NCI-H1417 (cell line): ENCODE measurements around the gene MOBP.

Source experiments
- DNase-seq, 3 experiments: peaks; one replicate each; lab custom pipeline; 2025; lab: John Stamatoyannopoulos, UW

Gene MOBP

GRCh38 chr3:39499651-39500273 is 32.3 kb downstream of the MOBP start:
- no peak for DNase-seq

- DNase-seq = no peak
Observed at GRCh38 chr3:39501059-39501458, 33.6 kb downstream of the MOBP start.

GRCh38 chr3:39501968-39502837 is 34.7 kb downstream of the MOBP start:
- no peak for DNase-seq

GRCh38 chr3:39502838-39503145 is 35.3 kb downstream of the MOBP start:
- no peak for DNase-seq

GRCh38 chr3:39505866-39506742 is 38.6 kb downstream of the MOBP start:
- DNase-seq = no peak

GRCh38 chr3:39506863-39507262 is 39.4 kb downstream of the MOBP start:
- DNase-seq = no peak

- no peak for DNase-seq
Observed at GRCh38 chr3:39513791-39514369, 46.4 kb downstream of the MOBP start.

GRCh38 chr3:39515681-39516441 is 48.4 kb downstream of the MOBP start:
- DNase-seq = peak in 1 of 3 experiments; percentile 2

- DNase-seq = no peak
Observed at GRCh38 chr3:39519103-39519502, 51.6 kb downstream of the MOBP start.

GRCh38 chr3:39519554-39520288 is 52.2 kb downstream of the MOBP start:
- DNase-seq = no peak

- no peak for DNase-seq
Observed at GRCh38 chr3:39521456-39521855, 54.0 kb downstream of the MOBP start.

GRCh38 chr3:39524107-39524506 is 56.6 kb downstream of the MOBP start:
- no peak for DNase-seq

GRCh38 chr3:39528844-39529243 is 61.4 kb downstream of the MOBP start:
- no peak for DNase-seq

- DNase-seq = no peak
Observed at GRCh38 chr3:39529577-39529976, 62.1 kb downstream of the MOBP start.

- no peak for DNase-seq
Observed at GRCh38 chr3:39531066-39531465, 63.6 kb downstream of the MOBP start.

GRCh38 chr3:39531665-39532064 is 64.2 kb downstream of the MOBP start:
- no peak for DNase-seq

GRCh38 chr3:39532777-39533176 is 65.3 kb downstream of the MOBP start:
- DNase-seq = peak in 1 of 3 experiments; percentile 1

GRCh38 chr3:39533226-39533625 is 65.7 kb downstream of the MOBP start:
- DNase-seq = no peak

GRCh38 chr3:39540162-39540921 is 72.9 kb downstream of the MOBP start:
- DNase-seq = no peak

- peak in 1 of 3 experiments; percentile 3 for DNase-seq
Observed at GRCh38 chr3:39541442-39541841, 74.0 kb downstream of the MOBP start.
